CD4-positive, alpha-beta T cell treated with Interleukin-15 for 1 hour (primary cell): ENCODE data around the gene KDR.

ENCODE experiments used
- DNase-seq: peaks from one replicate; pipeline ENCODE4 v3.0.0-alpha.2; 2020

Gene KDR

GRCh38 chr4:55122235-55122634 is 3.2 kb downstream of the KDR start:
- no peak for DNase-seq

DNA sequence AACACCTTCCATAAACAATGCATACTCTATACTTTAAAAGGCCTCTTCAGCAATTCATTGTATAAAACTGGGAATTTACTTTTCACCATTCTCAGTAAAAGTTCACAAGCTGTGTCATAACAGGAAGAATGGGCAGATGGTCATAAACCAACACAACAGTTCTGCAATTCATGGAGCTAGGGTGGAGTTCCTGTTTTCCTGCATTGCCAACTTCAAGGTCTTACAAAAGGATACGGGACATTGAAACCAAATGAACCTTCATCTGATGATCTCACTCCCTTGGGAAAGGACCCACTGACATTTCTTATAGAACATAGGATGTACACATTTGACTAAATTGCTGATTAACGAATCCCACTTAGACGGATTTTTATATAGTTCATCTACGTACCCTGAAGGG is 4.1 kb downstream of the KDR start:
- no peak for DNase-seq

GRCh38 chr4:55118397-55118796 is 7.0 kb downstream of the KDR start:
- no peak for DNase-seq

DNA sequence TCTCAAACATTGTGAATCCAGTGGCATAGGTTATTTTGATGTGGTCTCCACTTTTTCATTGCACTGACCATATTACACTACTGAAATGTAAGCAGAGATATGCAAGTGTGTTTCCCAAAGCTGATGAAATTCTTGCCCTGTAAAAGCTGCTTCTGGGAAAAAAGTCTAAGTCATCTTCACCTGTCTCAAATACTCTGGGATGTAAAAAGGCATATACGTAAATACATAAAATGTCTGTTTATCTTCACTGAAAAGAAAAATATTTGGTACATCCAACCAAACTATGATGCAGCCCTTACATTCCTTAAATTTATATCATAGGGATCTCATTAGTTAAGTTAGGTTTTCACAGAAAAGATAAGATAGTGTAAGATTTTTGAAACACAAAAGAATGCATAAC is 7.9 kb downstream of the KDR start:
- DNase-seq: no peak

- no peak for DNase-seq
Observed at GRCh38 chr4:55116450-55116849, 8.9 kb downstream of the KDR start.

DNA sequence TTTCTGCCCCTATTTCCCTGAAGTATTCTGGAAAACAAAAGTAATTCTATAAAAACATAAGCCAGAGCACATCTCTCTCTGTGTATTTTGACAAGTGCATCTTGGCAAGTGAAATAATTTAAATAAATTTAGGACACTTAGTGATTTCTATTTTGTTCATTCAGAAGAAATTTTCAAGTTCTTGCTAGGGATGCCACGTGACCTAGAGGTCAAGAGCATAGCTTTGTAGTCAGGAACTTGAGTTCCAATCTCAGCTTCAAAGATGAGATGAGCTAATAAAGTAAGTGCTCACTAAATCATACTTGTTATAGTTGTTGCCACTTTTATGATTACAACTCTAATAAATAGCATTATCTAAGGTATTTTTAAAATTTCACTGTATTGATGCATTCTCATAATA is 13.8 kb downstream of the KDR start:
- DNase-seq: no peak

- no peak for DNase-seq
Observed at GRCh38 chr4:55110131-55110530, 15.3 kb downstream of the KDR start.

DNA sequence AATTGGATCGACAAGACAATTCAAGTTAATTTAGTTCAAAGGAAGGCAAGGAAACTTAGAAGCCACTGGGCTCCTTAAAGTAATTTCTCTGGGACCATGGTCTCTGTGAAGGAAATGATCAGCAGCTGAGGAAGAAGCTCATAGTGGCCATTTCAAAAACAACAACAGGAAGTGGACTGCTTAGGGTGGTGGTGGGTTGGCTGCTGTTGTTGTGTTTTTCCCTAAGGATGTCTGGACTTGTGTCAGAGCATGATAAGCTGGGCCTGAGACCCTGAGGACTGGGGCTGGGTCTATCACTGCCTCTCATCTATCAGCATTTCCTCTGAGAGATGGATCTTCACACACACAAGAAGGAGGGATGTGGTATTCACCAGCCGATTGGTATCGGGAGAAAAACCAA is 18.3 kb downstream of the KDR start:
- no peak for DNase-seq

GRCh38 chr4:55103224-55103623 is 22.2 kb downstream of the KDR start:
- DNase-seq: no peak

- DNase-seq: no peak
Observed at GRCh38 chr4:55099816-55100215, 25.6 kb downstream of the KDR start.

DNA sequence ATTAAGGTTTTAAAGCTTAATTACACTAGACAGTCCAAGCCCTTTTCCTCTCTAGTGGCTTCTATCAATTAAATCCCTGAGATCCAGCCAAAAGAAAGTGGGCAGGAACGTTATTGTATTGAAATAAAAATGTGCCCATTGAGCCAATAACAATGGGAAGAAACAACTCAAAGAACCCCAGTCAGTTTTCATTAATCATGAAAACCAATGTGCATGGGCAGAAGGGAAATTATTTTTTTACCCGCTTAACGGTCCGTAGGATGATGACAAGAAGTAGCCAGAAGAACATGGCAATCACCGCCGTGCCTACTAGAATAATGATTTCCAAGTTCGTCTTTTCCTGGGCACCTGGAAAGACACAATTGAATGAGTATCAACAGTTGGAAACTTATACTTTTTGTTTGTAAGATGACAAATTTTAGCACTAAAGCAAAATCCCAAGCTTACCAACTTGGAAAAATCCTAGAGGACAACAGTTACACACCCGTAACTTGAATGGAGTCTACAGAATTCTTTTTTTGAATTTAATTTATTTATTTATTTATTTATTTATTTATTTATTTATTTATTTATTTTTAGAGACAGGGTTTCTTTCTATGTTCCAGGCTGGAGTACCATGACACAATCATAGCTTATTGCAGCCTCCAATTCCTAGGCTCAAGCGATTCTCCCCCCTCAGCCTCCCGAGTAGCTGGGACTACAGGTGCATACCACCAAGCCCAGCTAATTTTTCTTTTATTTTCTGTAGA is 26.8 kb downstream of the KDR start:
- DNase-seq: no peak

DNA sequence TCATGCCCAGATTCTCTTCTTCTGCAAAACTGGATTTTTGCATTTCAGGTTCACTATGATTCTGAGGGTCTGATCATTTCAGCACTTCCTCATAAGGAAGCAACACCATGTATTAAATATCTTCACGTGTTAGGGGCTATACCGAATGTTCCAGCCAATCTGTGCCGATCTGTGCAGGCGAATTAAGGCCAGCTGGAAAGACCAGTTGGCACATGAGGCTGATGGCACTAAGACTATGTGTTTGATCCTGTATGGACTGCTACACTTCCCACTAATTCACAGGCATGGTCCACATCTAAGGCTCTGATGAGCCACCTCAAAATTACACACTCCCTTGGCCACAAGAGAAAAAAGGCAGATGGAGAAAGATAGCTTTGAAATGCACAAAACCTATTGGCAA is 28.8 kb downstream of the KDR start:
- DNase-seq: no peak

DNA sequence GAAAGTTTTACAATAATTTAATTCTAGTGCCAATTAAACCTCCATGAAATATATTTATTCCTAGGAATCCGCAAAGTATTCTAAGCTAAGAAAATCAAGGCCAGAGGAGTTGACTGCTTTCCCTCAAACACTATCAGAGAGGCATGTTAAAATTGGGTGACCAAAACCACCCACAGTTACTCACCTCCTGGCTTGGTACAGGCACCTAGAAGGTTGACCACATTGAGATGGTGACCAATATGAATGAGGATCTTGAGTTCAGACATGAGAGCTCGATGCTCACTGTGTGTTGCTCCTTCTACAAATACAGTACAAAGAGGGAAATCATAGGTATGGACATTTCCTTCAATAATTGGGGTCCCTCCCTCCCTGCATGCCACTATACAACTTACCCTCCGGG is 29.4 kb downstream of the KDR start:
- DNase-seq: no peak

GRCh38 chr4:55092504-55092903 is 32.9 kb downstream of the KDR start:
- DNase-seq: no peak

DNA sequence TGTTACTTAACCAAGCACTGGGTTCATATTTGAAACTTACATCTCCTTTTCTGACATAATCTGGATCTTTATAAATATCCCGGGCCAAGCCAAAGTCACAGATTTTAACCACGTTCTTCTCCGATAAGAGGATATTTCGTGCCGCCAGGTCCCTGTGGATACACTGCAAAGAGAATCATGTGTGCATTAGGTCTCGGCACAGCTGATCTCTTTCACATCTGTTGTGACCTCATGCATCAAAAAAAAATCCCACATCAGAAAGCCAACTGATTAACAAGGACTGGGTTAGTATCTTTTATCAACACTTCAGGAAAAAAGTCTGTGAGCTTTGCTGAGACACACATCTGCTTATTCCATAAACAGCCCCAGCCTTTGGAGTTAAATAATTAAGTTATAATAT is 35.5 kb downstream of the KDR start:
- DNase-seq: no peak

GRCh38 chr4:55087913-55088260 is 37.5 kb downstream of the KDR start:
- DNase-seq: no peak

- DNase-seq: no peak
Observed at GRCh38 chr4:55087009-55087912, 38.1 kb downstream of the KDR start.

DNA sequence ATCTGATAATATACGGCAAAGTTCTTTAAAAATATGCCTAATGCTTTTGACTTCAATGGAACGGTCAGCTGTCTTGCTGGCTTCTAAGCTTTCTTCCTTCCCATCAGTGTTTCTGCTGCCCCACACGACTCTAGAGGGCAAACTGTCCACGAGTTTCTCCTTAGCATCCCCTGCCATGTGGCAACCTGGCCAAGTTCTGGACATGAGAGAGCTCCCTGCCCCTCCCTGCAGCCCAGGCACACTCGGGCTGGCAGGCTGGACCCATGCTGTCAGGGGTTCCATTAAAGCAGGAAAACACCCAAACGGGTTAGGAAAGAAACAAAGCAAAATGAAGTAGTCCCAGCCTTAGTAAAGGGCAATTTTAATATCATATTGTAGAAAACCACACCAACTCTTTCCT is 38.8 kb downstream of the KDR start:
- no peak for DNase-seq

DNA sequence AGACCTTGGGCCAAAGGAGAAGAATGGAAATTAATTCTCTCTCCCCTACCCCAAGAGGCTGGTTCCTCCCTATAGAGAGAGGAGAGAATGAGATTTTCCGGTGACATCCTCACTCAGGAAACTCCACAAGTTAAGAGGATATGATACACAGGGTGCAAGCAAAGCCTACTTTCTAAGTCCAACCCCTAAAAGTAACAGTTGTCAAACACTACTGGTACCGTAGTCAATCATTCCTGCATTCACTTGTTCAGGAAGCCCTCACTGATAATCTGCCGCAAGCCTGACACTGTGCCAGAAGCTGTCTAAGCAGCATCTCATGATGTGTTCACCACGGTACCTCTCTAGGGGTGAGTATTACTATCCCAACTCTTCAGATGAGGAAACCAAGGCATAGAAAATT is 41.7 kb downstream of the KDR start:
- DNase-seq: no peak

DNA sequence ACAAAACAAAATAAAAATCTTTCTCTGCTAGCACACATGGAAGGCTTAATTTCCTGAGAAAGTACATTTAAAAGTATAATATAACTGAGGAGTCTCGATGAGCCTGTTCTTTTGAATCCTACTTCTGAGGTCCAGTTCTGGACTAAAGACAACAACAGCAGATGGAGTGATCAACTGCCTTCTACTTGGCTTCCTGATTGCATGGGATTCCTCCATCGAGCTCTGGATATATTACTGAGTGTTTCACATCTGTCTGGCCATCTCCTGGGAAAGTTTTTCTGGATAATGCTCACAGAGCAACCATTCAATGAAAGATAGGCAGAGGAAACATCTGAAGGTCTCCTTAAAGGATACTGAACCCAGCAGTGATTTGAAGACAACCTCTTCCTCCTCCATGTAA is 42.6 kb downstream of the KDR start:
- DNase-seq: no peak

DNA sequence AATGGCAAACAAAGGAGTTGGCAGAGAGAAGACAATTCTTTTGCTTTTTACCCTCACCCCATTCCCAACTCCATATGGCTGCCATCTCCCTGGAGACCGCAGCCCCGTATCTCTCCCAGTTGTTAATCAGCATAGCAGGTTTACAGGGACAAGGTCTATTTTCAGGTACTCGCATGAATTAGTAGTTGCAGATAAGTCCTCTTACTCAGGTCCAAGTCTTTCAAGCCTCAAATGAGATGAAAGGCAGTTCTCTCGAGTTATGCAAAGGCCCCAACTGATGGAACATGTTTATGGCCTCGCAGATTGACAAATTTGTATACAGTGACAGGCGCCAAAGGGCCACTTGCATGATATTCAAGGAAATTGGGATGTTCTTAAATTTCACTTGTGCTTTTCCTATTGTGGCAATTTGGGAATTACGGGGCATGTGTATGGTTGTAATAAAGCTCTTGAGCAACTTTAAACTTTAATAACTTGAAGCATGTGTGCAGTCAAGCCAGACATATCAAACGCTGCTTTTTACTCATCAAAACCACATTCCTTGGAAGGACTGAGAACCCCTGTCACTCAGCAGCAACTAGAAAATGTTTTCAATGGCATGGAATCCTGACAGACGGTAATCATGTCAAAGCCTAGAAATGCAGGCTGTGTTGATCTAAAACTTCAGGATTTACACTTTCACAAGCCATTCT is 45.1 kb downstream of the KDR start:
- no peak for DNase-seq

DNA sequence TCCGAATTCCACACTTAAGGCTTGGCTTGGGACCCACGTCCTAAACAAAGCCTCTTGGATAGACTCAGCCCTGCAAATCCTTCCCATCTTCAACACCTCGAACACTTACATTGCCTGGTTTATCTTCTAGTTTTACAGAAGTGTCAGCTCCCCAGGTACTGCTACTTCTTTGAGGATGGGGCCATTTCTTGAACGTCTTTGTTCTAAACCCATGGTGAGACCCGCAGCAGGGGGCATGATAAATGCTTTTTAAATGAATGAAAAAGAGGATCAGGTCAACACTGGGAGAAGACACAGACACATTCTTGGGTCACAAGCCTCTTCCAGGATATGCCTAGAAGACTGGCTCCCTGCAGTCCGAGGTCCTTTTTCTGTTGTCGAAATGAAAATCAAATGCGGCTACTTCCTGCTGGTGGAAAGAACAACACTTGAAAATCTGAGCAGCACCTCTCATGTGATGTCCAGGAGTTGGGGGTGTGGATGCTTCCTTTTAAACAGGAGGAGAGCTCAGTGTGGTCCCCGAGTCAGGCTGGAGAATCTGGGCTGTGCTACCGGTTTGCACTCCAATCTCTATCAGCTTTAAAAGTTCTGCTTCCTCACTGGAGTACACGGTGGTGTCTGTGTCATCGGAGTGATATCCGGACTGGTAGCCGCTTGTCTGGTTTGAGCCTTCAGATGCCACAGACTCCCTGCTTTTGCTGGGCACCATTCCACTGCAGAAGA is 45.8 kb downstream of the KDR start:
- no peak for DNase-seq

DNA sequence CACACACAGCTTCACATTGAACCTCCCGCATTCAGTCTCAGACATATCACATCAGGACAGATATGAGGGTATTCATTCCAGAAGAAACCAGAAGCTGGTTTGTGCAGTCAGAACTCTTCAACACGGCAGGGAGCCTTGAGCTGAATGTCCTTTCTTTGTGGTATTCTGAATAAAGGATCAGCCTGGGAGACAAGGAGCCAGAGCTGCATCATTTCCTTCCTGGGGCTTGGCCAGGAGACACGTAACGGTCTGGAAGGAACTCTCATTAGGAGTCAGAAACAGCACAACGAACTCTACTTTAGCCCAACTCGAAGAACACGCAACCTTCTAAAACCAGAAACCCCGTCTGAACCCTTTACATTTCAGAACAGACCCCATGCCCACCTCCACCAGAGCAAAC is 46.4 kb downstream of the KDR start:
- no peak for DNase-seq
